Activated CD8-positive, alpha-beta memory T cell treated with anti-CD3 and anti-CD28 coated beads for 24 hours (primary cell): ENCODE measurements around the gene VPS51.

Experiments
- DNase-seq: peaks from one replicate; pipeline ENCODE4 v3.0.0-alpha.2; 2020

Gene VPS51

DNA sequence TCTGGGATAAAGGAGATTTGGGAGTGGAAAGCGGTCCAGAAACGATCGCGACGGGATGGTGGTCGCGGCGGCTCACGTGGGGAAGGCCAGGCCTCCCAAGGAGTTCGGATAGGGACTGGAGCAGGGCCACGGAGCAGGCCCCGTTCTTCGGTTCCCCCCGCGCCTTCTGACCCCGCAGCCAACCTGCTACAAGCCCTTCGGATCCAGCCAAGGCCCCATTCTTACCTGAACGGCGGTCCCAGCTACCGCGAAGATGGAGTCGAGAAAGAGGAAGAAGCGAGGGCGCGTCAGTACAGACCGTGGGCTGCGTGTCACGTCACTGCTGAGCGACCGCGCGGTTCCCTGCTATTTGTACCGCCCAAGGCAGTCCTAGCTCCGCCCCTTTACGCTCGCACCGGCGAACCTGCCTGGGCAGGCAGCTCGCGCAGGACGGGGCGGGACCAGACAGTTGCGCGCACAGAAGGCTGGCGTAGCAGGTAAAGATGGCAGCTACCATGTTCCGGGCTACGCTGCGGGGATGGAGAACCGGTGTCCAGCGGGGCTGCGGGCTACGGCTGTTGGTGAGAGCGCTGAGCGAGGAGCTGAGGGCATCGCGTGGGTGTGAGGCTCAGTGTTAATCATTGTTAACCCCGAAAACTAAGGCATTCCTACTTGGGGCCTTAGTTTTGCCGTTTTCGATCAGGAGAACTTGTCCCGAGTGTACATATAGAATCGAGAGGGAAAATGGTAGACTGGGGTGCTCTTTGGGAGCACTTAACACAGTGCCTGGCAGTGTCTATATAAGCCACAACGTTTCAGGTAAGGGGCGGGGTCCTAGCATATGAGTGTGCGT is 26.1 kb downstream of the VPS51 start, which contains the start of the genes FAU and MRPL49:
TSS of gene FAU (minus strand) at position 270 of the 832 bp plus-strand sequence. CDS start 321 bp downstream, outside the sequence.
TSS of gene MRPL49 (plus strand) at position 457 of the 832 bp plus-strand sequence. CDS start at position 483, 26 bp downstream.
- peak; percentile 98 for DNase-seq

DNA sequence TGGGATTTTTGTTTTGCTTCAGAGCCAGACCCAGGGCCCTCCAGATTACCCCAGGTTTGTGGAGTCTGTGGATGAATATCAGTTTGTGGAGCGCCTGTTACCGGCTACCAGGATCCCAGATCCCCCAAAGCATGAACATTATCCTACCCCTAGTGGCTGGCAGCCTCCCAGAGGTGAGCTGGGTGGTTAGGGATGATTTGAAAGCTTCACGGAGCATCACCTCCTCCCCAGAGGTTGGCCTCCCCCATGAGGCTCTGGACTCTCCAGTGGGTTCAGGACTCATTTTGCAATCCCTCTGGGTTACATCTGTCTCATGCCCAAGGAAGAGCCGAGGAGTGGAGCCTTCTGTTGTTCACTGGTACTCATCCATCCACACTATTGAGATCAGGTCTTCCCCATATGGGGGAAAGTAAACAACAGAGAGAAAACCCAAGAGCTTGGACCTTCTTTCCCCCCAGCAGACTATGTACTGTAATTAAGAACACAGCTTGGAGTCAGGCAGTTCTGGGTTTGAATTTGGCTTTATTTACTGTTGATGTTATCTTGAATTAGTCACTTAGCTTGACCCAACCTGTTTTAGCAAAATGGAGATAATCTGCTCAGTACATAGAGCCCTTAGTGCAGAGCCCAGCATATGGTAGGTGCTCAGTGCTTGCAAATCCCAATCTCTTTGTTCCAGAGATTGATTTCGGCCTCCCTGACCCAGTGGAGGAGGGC is 28.6 kb downstream of the VPS51 start:
- DNase-seq: peak; percentile 38

DNA sequence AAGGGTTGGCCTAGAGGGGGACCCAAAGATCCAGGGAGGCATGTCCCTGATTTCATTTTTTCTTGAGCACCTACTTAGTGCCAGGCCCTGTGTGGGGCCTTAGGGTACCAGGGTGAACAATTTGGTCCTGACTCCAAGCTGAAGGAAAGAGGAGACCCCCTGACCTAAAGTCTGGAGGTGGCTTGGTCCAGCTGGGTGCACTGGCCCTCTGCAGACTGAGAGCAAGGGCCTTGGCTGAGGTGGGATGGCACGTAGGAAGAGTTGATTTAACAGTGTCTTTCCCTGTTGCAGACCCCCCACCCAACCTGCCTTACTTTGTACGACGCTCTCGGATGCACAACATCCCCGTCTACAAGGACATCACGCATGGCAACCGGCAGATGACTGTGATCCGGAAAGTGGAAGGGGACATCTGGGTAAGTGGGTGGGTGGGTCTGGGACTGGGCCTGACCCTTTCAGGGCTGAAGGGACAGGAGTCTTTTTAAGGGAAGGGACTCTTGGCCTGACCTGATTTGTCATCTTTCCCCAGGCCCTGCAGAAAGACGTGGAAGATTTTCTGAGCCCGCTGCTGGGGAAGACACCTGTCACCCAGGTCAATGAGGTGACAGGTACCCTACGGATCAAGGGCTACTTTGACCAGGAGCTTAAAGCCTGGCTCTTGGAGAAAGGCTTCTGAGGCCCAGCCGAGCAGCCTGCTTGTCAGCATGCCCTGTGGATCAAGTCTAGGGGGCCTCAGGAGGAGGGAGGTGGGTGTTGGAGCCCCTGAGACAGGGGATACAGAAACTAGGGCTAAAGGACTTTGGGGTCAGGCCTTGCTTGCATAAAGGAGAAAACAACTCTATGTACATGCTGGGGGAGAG is 29.4 kb downstream of the VPS51 start:
- peak; percentile 38 for DNase-seq

DNA sequence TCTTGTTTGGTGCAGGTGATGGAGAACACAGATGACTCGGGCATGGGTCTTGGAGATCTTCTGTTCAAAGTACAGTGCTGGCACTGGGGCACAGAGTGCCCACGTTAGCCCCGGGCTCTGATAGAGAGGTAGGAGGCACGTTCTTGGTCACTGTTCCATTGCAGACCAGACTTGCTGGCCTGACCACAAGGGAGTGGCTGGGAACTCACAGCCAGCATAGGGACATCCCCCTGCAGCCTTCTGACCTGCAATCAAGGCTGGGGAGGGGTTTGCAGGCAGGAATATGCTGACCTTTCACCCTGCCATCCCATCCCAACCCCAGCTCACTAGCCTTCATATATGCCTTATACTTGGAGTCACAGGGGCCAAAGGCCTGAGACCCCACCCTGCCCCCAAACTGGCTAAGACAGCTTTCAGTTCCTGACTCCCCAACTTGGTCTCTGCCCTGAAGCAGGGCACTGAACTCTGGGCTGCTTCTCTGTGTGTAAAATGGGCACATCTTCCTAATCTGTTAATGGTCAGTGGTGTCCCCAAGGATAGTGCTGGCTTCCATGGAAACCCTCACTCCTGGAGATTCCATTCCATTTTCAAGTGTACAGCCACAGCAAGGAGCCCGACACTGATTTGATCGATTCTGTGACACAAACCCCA is 30.7 kb downstream of the VPS51 start:
- DNase-seq: no peak

DNA sequence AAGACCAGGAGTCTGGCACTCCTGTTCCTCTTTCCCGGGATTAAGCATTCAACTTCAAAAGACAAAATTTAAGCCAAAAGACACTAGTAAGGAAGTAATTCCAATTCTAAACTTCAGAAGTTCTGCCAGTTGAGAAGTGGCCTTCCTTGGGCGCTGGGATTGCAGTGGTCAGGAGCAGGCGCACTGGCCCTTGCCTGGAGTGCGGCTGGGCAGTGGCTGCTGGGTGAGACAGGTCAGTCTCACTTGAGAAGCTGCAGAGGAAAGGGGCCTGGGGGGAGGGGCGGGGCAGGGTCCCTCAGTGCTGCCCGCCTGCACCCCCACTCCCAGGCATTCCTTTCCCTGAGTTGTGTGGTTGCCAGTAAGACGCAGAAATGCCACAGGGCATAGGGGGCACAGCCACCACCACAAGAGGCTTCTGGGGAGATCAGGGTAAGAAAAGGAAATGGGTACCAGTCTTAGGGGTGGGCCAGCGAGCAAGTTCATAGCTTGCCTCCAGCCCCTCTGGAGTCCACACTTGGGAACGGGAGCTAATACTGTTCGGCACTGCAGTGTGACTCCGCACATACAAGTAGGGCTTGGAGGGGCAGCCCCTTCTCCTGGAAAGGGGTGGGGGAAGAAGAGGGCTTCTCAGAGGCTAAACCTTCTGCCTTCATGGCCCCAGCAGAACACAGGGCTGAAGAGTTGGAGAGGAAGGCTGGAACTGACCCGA is 31.6 kb downstream of the VPS51 start:
- DNase-seq: no peak

DNA sequence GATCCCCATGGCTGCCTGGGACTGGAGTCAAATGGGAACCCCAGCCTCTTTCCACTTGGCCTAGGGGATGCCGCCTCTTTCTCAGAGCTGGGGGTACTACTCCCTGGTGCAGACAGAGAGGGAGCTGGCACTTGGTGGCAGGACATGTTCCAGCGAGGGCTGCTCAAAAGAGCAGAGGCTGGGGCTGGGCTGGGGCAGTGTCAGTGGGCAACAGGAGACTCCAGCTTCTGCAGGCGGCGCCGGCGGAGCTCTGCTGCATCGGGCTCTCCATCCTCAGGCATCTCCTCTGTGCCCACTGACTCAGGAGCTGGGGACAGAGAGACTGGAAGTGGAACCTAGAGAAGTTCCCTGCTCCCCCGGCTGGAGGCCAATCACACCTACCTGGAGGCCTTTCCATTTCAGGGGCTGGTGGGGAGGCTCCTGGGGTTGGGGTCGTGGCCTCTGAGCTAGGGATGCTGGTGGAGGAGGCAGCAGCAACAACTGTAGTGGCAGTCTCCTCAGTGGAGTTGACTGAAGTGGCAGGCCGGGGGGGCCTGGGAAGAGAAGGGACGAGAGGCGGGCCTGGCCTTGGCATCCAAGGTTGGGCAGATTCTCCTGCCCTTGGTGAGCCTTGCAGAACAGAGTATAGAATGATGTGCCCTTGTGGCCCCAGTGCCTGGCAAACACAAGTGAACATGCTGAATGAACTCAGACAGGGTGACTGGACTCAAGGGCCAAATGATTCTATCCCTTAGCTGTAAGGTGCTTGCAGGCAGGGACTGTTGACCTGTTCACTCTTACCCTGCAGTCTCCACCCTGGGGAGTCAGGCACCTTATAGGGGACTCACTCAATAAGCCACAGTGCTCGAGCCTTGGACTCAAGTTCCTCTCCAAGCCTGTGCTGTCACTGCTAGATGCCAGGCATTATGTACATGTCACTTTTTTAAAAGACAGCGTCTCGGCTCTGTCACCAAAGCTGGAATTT is 32.5 kb downstream of the VPS51 start:
- no peak for DNase-seq

DNA sequence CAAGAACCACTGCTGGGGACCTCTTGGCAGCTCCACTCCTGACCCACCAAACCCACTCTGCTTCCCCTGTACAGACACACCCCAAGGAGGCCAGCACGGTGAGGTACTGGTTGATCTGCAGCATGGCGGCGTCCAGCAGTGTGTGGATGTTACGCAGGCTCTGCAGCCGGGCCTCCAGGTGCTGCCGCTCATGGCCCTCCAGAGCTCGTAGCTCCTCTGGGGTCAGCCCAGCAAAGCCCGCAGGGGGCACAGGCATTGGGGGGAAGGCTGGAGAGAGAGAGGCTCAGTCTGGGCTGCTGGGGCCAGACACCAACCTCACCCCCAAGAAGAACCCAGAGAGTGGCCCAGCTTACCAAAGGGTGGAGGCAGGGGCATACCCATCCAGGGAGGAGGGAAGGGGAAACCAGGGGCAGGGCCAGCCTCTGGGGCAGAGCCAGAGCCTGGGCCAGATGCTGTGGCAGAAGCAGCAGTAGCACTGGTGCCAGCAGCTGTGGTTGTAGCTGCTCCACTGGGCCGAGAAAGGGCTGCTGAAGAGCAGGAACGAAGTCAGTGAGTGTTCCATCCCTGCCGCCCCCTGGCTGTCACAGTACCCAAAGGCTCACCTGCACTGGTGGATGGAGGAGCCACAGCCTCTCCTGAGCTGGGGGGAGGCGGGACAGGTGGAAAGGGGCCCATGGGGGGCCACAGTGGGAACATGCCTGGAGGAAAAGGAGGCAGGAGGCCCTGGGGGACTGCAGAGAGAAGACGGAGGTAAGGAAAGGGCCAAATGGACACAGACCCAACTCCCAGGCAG is 33.8 kb downstream of the VPS51 start:
- no peak for DNase-seq

DNA sequence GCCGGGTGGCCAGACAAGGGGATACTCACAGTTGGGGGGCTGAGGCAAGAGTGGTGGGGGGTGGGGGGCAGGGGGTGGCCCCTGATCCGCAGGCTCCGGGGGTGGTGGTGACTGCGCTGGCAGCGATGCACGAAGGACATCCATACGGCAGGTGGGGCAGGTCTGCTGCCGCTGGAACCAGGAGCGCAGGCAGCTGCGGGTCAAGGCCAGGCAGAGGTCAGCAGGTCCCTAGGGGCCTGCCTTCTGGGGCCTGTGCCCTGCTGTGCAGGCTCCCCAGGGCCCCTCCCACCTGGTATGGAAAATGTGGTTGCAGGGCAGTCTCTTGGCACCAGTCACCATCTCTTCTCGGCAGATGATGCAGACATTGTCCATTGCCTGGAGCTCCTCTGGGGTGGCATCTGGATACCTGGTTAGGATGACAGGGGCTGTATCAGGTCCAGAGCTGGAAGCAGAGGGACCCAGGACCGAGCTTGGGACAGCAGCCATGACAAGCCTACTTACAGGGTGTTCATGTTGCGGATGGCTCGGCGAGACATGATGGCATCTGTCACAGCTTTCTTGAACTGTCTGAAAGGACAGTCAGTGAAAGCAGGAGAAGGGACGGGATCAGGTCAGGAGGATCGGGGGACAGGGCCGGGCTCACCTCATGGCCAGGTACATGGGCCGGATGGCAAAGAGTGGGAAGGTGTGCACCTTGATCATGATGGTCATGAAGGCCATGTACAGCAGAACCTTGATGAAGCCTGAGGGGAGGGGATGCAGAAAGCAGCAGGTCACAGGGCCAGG is 34.8 kb downstream of the VPS51 start:
- no peak for DNase-seq

DNA sequence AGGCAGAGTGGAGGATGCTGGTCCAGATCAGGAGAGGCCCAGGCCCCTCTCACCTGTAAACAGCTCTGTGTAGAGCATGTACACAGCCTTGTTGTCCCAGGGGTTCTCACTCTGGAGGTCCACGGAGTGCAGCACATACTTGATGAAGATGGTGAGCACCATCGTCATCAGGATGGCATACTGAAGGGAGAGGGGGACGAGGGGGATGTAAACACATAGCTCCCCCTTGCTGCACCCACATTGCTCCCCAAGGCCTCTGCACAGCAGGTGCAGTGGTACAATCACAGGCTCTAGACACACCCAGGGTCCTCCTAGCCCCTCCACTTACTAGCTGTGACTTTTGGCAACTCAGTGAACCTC is 35.4 kb downstream of the VPS51 start:
- peak; percentile 50 for DNase-seq

DNA sequence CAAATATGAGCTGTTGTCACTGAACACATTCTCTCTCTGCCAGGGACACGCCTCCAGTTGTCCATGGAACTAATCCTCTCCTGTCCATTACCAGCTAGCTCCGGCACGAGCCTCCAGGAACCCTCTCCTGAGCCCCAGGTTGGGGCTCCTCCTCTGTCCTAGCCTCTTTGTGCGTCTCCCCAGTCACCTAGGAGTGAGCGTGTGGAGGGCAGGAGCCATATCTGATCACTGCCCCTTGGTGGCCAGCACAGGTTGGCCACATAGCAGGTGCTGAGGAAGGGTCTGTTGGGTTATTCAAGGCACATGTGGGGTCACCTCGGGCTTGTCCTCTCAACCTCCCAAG is 35.9 kb downstream of the VPS51 start:
- peak; percentile 50 for DNase-seq

DNA sequence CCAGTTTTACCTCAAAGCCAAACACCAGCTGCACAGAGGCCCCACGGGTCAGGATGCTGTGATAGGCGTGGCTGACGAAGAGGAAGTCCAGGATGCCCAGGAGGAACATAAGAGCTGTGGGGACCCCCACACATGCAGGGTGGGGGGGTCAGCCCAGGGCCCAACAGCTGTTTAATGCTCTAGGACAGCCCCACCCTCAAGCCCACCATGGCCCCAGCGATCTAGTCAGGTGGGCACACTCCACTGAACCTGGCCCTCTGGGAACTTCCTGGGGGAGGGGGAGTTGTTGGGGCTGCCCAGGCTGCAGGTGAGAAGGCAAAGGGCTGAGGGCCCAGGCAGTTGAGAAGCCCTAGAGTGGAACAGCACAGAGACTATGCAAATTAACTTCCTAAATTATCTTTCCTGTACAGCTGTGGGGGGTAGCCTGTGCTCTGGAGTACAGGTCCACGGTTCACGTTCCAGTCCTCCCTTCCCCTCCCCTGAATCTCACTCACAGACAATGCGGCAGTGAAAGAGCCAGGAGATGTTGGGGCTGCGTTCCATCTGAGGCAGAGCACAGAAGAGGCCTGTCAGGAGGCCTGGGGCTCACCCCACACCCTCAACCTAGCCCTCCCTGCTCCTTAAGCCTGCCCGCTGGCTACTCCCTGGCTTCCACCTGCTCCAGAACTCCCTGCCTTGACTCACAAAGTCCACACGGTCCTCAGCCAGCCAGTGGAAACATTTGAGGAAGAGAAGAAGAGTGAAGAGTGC is 36.4 kb downstream of the VPS51 start:
- DNase-seq: peak; percentile 45

DNA sequence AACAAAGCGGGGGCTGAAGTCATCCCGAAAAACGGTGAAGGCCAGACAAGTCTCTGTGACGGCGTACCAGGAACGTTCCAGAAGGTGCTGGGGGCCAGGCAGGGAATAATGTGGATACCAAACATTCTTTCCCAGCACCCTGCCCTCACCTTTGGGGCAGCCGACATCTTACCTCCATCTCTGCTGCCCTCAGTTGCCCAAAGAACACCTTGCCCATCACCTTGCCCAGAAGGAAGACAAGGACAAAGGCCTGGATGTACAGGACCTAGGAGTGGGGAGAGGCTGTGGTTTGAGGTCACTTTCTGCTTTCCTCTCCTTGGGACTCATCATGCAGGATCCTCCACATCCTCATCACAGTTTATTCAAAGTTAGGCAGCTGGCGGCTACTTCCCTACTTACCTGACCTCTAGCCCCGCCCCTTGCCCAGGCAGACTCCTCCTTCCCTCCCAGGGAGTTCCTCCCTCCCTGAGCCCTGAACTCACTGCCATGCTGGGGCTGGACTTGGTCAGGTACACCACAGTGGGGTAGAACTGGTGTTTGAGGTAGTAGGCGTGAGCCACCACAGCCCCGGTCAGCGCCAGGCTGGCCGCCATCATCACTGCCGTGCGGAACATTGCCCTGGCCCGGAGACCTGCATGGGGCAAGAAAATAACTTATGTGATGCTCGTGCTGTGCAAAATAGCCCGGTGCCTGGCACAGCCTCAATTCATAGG is 37.1 kb downstream of the VPS51 start:
- DNase-seq: peak; percentile 76

DNA sequence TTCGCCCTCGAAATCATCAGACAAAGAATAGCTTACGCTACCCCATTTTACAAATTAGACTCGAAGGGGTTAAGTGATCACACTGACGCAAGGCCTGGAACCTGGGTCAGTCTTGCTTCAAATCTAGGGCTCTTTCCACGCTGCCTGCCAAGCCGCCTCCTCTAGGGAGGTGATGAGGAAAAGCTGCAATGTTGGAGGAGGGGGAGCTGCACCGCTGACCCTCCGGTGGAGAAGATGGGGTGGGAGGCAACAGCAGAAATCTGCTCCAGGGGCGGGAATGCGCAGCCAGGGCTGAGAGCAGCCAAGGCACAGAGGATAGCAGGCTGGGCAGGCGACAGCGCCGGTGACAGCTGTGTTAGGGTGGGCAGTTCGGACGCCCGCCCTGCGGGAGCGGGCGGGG is 37.7 kb downstream of the VPS51 start:
- DNase-seq: peak; percentile 68

DNA sequence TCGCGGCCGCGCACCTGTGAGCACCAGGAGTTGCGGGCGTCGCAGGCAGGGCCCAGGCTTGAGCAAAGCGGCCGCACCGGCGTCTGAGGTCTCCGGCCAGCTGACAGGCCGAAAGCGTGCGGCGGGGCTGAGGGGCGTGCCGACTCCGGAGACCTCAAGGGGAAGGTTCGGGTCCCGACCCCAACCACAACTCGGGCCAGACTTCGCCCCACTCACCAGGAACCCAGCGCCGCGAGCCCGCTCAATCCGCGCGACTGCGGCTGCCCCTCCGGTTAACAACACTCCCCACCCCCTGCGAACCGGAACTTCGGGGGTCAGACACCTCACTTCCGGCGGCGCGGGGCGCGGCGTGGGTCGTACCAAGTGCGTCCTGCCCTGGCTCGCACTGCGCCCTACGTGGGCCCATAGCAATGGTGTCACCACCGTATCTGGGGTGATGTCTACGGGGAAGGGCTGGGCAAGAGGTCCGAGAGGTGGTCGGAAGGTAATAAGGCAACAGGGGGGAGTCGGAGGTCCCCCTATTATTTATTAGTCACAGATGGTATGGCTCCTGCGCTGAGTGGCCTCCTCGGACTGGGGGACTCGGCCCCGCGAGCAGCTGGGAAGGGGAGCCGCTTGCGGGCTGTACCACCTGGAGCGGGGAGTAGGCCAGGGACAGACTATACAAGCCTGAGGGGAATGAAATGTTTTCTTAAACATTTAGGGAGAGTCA is 38.4 kb downstream of the VPS51 start, which contains the start of gene SYVN1:
TSS of gene SYVN1 (minus strand) at position 280 of the 712 bp plus-strand sequence. CDS start 918 bp downstream, outside the sequence.
- DNase-seq: peak; percentile 98

DNA sequence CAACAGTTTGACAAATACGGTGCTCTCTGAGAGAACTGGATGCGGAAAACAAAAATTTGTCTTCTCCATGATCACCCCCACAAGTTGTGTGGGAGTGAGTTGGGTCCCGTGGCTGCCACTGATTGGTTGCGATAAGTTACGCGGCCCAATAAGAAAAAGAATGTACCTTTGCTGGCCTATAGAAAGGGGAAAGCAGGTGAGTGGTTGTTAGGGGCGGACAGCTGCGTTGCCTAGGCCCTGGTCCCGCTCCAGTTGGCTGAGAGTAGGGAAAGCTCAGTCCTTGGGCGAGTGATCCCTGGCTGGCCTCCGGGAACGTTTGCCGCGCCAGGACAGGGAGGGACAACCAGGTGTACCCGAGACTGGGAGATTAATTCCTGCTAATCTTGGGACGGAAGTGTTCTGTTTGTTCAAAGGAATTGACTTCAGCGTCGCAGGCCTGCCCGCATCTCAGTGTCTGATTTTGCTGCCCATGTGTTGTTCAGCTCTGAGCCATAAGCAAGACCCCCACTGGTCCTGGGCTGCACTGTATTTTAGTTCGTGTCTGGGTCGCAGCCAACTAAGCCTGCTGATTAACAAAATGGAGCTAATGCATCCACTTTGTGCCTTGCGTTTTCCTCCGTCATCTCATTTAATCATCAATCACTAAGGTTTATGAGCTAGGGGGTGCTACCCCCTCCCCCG is 39.1 kb downstream of the VPS51 start:
- DNase-seq: peak; percentile 89

DNA sequence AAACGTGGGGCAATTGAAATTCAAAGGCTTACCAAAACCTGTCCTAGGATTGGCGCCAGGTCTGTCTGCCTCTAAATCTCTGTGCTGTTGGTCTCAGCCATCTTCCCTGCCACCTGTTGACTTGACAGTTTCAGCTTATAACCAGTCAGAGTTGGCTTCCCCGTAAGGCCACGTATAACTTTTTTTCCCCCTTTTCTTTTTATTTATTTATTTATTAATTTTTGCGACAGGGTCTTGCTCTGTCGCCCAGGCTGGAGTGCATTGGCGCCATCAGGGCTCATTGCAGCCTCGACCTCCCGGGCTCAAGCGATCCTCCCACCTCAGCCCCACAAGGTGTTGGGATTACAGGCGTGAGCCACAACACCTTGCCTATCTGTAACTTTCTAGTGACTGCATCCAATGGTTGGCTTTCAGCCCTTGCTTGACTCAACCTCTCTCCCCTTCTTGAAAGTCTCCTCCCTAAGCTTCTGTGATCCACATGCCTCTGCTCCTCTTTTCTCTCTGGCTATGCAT is 39.7 kb downstream of the VPS51 start:
- no peak for DNase-seq
